Endodermal cell (in vitro differentiated cells): ENCODE data around the gene FER. TPM values are rescaled to one million over a fixed set of nuclear protein-coding genes. Genes with fewer than 3 reads are reported as not detected.

Experiments used
- DNase-seq: peaks from one replicate; pipeline ENCODE4 v3.0.0-alpha.2; 2017
- H3K27ac ChIP-seq: 2 replicates; pipeline ENCODE4 v1.5.1; 2013; ENCODE audit warnings: mild to moderate bottlenecking, low read depth, low read length, moderate library complexity
- H3K27me3 ChIP-seq: 2 replicates; pipeline ENCODE4 v1.6.1; 2013; ENCODE audit warnings: mild to moderate bottlenecking, low read length, moderate library complexity; ENCODE audit not compliant: insufficient read depth, control insufficient read depth, poor library complexity, severe bottlenecking
- H3K36me3 ChIP-seq: 2 replicates; pipeline ENCODE4 v1.7.0; 2013; ENCODE audit warnings: mild to moderate bottlenecking, low read length, moderate library complexity; ENCODE audit not compliant: control insufficient read depth, insufficient read depth
- H3K4me1 ChIP-seq: one replicate; pipeline ENCODE4 v1.7.0; 2013; ENCODE audit warnings: low read length; ENCODE audit not compliant: control insufficient read depth, insufficient read depth
- H3K4me3 ChIP-seq: 2 replicates; pipeline ENCODE4 v1.5.1; 2013; ENCODE audit warnings: mild to moderate bottlenecking, low read length, moderate library complexity
- H3K9ac ChIP-seq: 2 replicates; pipeline ENCODE4 v1.6.1; 2013; ENCODE audit warnings: mild to moderate bottlenecking, low read length, moderate library complexity; ENCODE audit not compliant: poor library complexity, severe bottlenecking; ENCODE audit errors: extremely low read depth
- H3K9me3 ChIP-seq: 2 replicates; pipeline ENCODE4 v1.6.1; 2013; ENCODE audit warnings: mild to moderate bottlenecking, low read length, moderate library complexity; ENCODE audit not compliant: control insufficient read depth
- H3K27ac Mint-ChIP-seq: 2 replicates; pipeline ENCODE4 v1.8.0; 2020; ENCODE audit warnings: mixed read lengths
- H3K27me3 Mint-ChIP-seq: 2 replicates; pipeline ENCODE4 v1.8.0; 2021; ENCODE audit warnings: mild to moderate bottlenecking, mixed read lengths; ENCODE audit not compliant: insufficient read depth
- H3K36me3 Mint-ChIP-seq: 2 replicates; pipeline ENCODE4 v1.8.0; 2020; ENCODE audit warnings: low read depth, mixed read lengths
- H3K4me1 Mint-ChIP-seq: 2 replicates; pipeline ENCODE4 v1.8.0; 2020; ENCODE audit warnings: mixed read lengths
- H3K4me3 Mint-ChIP-seq: 2 replicates; pipeline ENCODE4 v1.8.0; 2020; ENCODE audit warnings: mild to moderate bottlenecking, moderate library complexity, mixed read lengths
- H3K9me3 Mint-ChIP-seq: 2 replicates; pipeline ENCODE4 v1.8.0; 2020; ENCODE audit warnings: mild to moderate bottlenecking, mixed read lengths
- CTCF ChIP-seq: fragments of 200-600 bp; sonication (generic); conservative IDR thresholded peaks from 2 replicates; pipeline ENCODE4 v1.5.0; 2021; ENCODE audit warnings: antibody characterized with exemption, mild to moderate bottlenecking
- WGBS, 2 experiments: methylation state at CpG; one replicate each; pipeline versions ENCODE4 v1.1.5 to v1.1.7; 2013; ENCODE audit warnings: missing lambda C conversion rate in 2 of 2, mixed read lengths in 1 of 2; ENCODE audit not compliant: insufficient coverage in 1 of 2, insufficient read length in 1 of 2; 5-methylcytosine and 5-hydroxymethylcytosine counted together
- total RNA-seq, 2 donors: library from RNA; stranded (reverse); fragmentation: NEBNext Ultra II Directional in 1 of 2; extraction: Animal tissue kit (Norgen Biotek cat#: 25700) in 1 of 2; gene quantifications; 2 replicates in 1 of 2; 3 replicates in 1 of 2; pipeline ENCODE4 v1.2.1, GENCODE V29; 2021

Gene FER
- total RNA-seq, 2 donors from 2014 or later: 24.5 to 26.8 TPM

- Histone ChIP-seq H3K9ac (no peak overlapping the region), H3K36me3 (no peaks in the 10 kb centered on the region), H3K27ac (no peak overlapping the region), H3K4me1 (no peaks in the 10 kb centered on the region), H3K27me3 (no peaks in the 10 kb centered on the region), H3K4me3 (no peak overlapping the region), H3K9me3 (no peaks in the 10 kb centered on the region)
- no peak overlapping the region for H3K27ac Mint-ChIP-seq
- no peaks in the 10 kb centered on the region for H3K36me3 Mint-ChIP-seq
- TF ChIP-seq CTCF: no peak
- no peak for DNase-seq
- no peaks in the 10 kb centered on the region for H3K4me1 Mint-ChIP-seq
- H3K27me3 Mint-ChIP-seq: no peaks in the 10 kb centered on the region
- no peak overlapping the region for H3K4me3 Mint-ChIP-seq
- no peaks in the 10 kb centered on the region for H3K9me3 Mint-ChIP-seq
- 88 to 91% methylated on average over 3 of the region's 3 CpGs for WGBS, 2 experiments
Observed at GRCh38 chr5:109160468-109160867, 412.8 kb downstream of the FER start.

- Histone ChIP-seq H3K4me1 (no peaks in the 10 kb centered on the region), H3K27me3 (no peaks in the 10 kb centered on the region), H3K4me3 (no peak overlapping the region), H3K9ac (no peak overlapping the region), H3K9me3 (no peaks in the 10 kb centered on the region), H3K36me3 (no peaks in the 10 kb centered on the region), H3K27ac (no peak overlapping the region)
- no peak for DNase-seq
- Mint-ChIP-seq H3K4me3 (no peak overlapping the region), H3K27ac (no peak overlapping the region), H3K9me3 (no peaks in the 10 kb centered on the region), H3K27me3 (no peaks in the 10 kb centered on the region), H3K36me3 (no peaks in the 10 kb centered on the region), H3K4me1 (peaks cover 2% of the 10 kb centered on the region)
- TF ChIP-seq CTCF: no peak
- WGBS, 2 experiments: 80 to 94% methylated on average over 1 to 4 of the region's 4 CpGs
Observed at GRCh38 chr5:109161914-109162683, 414.4 kb downstream of the FER start.

- DNase-seq: no peak
- no peaks in the 10 kb centered on the region for H3K36me3 Mint-ChIP-seq
- H3K4me3 ChIP-seq: no peak overlapping the region
- H3K27me3 ChIP-seq: no peaks in the 10 kb centered on the region
- no peak overlapping the region for H3K27ac ChIP-seq
- no peak overlapping the region for H3K27ac Mint-ChIP-seq
- TF ChIP-seq CTCF: no peak
- H3K27me3 Mint-ChIP-seq: no peaks in the 10 kb centered on the region
- no peak overlapping the region for H3K9ac ChIP-seq
- peaks cover 6% of the 10 kb centered on the region for H3K4me1 Mint-ChIP-seq
- H3K4me1 ChIP-seq: no peaks in the 10 kb centered on the region
- no peaks in the 10 kb centered on the region for H3K9me3 Mint-ChIP-seq
- 94 to 98% methylated on average over 3 to 4 of the region's 4 CpGs for WGBS, 2 experiments
- no peak overlapping the region for H3K4me3 Mint-ChIP-seq
- H3K36me3 ChIP-seq: no peaks in the 10 kb centered on the region
- H3K9me3 ChIP-seq: no peaks in the 10 kb centered on the region
Observed at GRCh38 chr5:109163336-109163735, 415.6 kb downstream of the FER start.
